PC-3 (cell line): ENCODE measurements around the gene EFCAB6. TPM values are rescaled to one million over a fixed set of nuclear protein-coding genes. Genes with fewer than 3 reads are reported as not detected.

ENCODE experiments used
- ATAC-seq: fragments of 200-7000 bp; cut with Tn5 transposase; 2 replicates; pipeline ENCODE4 v1.9.1; 2020; ENCODE audit warnings: mild to moderate bottlenecking, moderate library complexity
- BruUV-seq: library from RNA; stranded (reverse); fragments of 400-500 nt; replicated peaks from 2 replicates; lab custom pipeline; 2021; lab: Mats Ljungman, UMichigan
- CTCF ChIA-PET: fragments of 300-600 bp; sonication (Branson Sonifier 250); formaldehyde crosslinking; loops from one replicate; lab custom pipeline; 2022; ENCODE audit warnings: antibody characterized with exemption; lab: Charles Lee
- POLR2A ChIA-PET: fragments of 300-600 bp; sonication (Branson Sonifier 250); formaldehyde crosslinking; loops from one replicate; lab custom pipeline; 2022; ENCODE audit warnings: antibody characterized with exemption; ENCODE audit not compliant: unreplicated experiment; lab: Charles Lee
- DNase-seq: peaks from one replicate; pipeline ENCODE4 v3.0.0-alpha.2; 2015
- H2AFZ ChIP-seq: fragments of 300-600 bp; sonication (generic); 2 replicates; pipeline ENCODE4 v1.6.0; 2016; ENCODE audit warnings: antibody characterized with exemption, low read length
- H3F3A ChIP-seq: fragments of 300-600 bp; sonication (generic); one replicate; pipeline ENCODE4 v1.6.0; 2017; ENCODE audit warnings: antibody characterized with exemption, low read length, control low read depth, mild to moderate bottlenecking; ENCODE audit not compliant: unreplicated experiment
- H3K27ac ChIP-seq: fragments of 300-600 bp; sonication (generic); 2 replicates; pipeline ENCODE4 v1.5.1; 2016; ENCODE audit warnings: mild to moderate bottlenecking, low read length
- H3K27me3 ChIP-seq: fragments of 300-600 bp; sonication (generic); 2 replicates; pipeline ENCODE4 v1.6.1; 2016; ENCODE audit warnings: low read length, mixed read lengths
- H3K36me3 ChIP-seq: fragments of 300-600 bp; sonication (generic); 2 replicates; pipeline ENCODE4 v1.6.1; 2016; ENCODE audit warnings: low read depth, mixed run types, low read length, mixed read lengths
- H3K4me1 ChIP-seq: fragments of 300-600 bp; sonication (generic); 2 replicates; pipeline ENCODE4 v1.5.1; 2016; ENCODE audit warnings: low read length; ENCODE audit not compliant: insufficient read depth
- H3K4me2 ChIP-seq: fragments of 300-600 bp; sonication (generic); 2 replicates; pipeline ENCODE4 v1.6.0; 2016; ENCODE audit warnings: low read length
- H3K4me3 ChIP-seq: fragments of 300-600 bp; sonication (generic); 2 replicates; pipeline ENCODE4 v1.5.1; 2016; ENCODE audit warnings: mild to moderate bottlenecking, low read length, mixed read lengths
- H3K79me2 ChIP-seq: fragments of 300-600 bp; sonication (generic); 2 replicates; pipeline ENCODE4 v1.6.1; 2017; ENCODE audit warnings: low read length, mixed read lengths
- H3K9ac ChIP-seq: fragments of 300-600 bp; sonication (generic); 2 replicates; pipeline ENCODE4 v1.6.0; 2016; ENCODE audit warnings: mild to moderate bottlenecking, low read length
- H3K9me2 ChIP-seq: fragments of 300-600 bp; sonication (generic); replicated peaks from 2 replicates; pipeline ENCODE4 v1.6.1; 2016; ENCODE audit warnings: mixed run types, low read length, mixed read lengths
- H3K9me3 ChIP-seq: fragments of 300-600 bp; sonication (generic); 2 replicates; pipeline ENCODE4 v1.6.1; 2016; ENCODE audit warnings: low read length, mixed read lengths
- H4K20me1 ChIP-seq: fragments of 300-600 bp; sonication (generic); 2 replicates; pipeline ENCODE4 v1.6.1; 2016; ENCODE audit warnings: low read length, mixed read lengths
- EZH2 ChIP-seq: fragments of 300-600 bp; sonication (generic); IDR thresholded peaks from one replicate; pipeline ENCODE4 v1.6.1; 2017; ENCODE audit warnings: antibody characterized with exemption, mild to moderate bottlenecking, low read length; ENCODE audit not compliant: unreplicated experiment
- EZH2phosphoT487 ChIP-seq: fragments of 300-600 bp; sonication (generic); IDR thresholded peaks from 2 replicates; pipeline ENCODE4 v1.6.1; 2018; ENCODE audit warnings: mild to moderate bottlenecking, antibody characterized with exemption, low read length, borderline replicate concordance
- intact Hi-C: fragments of 100-400 bp; cut with micrococcal nuclease; formaldehyde crosslinking; loops from 2 replicates; pipeline ENCODE4 v1.9.0; 2023
- total RNA-seq: library from RNA; depleted of rRNA; stranded (reverse); fragments of >200 nt; gene quantifications from 2 replicates; pipeline ENCODE4 v1.2.3, GENCODE V29; 2014
- TF ChIP-seq, protein P1 (sequence below): fragments of 300-600 bp; sonication (generic); conservative IDR thresholded peaks from 2 replicates; pipeline ENCODE4 v1.5.1; 2017; ENCODE audit warnings: antibody characterized with exemption, low read depth, mild to moderate bottlenecking, low read length

Gene EFCAB6
- total RNA-seq, 1 experiment from 2014 or later = 0.07 TPM

DNA sequence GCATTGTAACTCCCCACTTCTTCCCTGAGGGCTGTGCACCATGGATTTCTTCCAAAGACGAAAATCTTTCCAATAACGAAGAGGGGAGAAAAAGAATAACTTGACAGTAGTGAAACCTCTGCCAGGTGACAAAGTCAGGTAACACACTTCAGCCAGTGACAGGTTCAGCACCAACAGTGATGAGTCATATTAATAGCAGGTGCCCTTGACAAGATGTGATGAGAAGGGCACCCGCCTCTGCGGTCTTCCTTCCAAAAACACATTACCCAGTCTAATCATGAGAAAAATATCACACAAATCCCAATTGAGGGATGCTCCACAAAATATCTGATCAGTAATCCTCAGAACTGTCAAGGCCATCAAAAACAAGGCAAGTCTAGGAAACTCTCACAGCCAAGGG lies 157.8 kb downstream of the EFCAB6 start:
- Histone ChIP-seq H3K9ac (no peak overlapping the region), H3K27me3 (0 out of 2 replicates have a peak, but pooled peaks cover 3% of the 10 kb centered on the region), H3K4me2 (no peak overlapping the region), H3K79me2 (no peaks in the 10 kb centered on the region), H3K36me3 (no peaks in the 10 kb centered on the region), H3K9me3 (no peaks in the 10 kb centered on the region), H3K4me3 (no peak overlapping the region), H3K27ac (no peak overlapping the region), H2AFZ (no peak overlapping the region), H3F3A (no peaks in the 10 kb centered on the region), H3K9me2 (no peaks in the 10 kb centered on the region), H4K20me1 (no peaks in the 10 kb centered on the region), H3K4me1 (no peaks in the 10 kb centered on the region)
- BruUV-seq = no TSS peak
- TF ChIP-seq EZH2phosphoT487 = no peak
- TF ChIP-seq, protein P1, sequence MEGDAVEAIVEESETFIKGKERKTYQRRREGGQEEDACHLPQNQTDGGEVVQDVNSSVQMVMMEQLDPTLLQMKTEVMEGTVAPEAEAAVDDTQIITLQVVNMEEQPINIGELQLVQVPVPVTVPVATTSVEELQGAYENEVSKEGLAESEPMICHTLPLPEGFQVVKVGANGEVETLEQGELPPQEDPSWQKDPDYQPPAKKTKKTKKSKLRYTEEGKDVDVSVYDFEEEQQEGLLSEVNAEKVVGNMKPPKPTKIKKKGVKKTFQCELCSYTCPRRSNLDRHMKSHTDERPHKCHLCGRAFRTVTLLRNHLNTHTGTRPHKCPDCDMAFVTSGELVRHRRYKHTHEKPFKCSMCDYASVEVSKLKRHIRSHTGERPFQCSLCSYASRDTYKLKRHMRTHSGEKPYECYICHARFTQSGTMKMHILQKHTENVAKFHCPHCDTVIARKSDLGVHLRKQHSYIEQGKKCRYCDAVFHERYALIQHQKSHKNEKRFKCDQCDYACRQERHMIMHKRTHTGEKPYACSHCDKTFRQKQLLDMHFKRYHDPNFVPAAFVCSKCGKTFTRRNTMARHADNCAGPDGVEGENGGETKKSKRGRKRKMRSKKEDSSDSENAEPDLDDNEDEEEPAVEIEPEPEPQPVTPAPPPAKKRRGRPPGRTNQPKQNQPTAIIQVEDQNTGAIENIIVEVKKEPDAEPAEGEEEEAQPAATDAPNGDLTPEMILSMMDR = no peak
- TF ChIP-seq EZH2 = no peak
- DNase-seq = no peak
- ChIA-PET CTCF (no interaction called here), POLR2A (no interaction called here)
- no peak for ATAC-seq
- intact Hi-C loops = no loop called here

DNA sequence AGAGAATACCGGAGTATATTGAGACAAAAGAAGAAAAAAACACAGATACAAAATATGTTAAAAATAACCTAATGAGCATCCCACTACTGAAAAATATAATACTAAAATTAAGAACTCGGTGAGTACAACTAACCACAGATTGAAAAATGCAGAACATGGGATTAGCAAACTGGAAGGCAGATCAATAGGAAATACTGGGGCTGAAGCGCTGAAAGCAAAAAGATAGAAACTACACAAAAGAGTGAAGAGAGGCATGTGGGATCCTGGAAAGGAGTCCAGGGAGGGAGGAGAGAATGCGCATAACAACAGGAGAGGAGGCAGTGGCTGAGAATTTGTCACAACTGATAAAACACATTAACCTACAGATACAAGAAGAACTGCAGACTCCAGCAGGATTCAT lies 159.3 kb downstream of the EFCAB6 start:
- Histone ChIP-seq H3K4me1 (no peaks in the 10 kb centered on the region), H3F3A (no peaks in the 10 kb centered on the region), H3K79me2 (no peaks in the 10 kb centered on the region), H3K9me3 (no peaks in the 10 kb centered on the region), H3K4me3 (no peak overlapping the region), H3K27me3 (no peaks in the 10 kb centered on the region), H4K20me1 (no peaks in the 10 kb centered on the region), H3K9me2 (no peaks in the 10 kb centered on the region), H3K36me3 (no peaks in the 10 kb centered on the region), H3K27ac (no peak overlapping the region), H3K4me2 (no peak overlapping the region), H3K9ac (no peak overlapping the region), H2AFZ (no peak overlapping the region)
- TF ChIP-seq EZH2 (no peak), EZH2phosphoT487 (no peak)
- TF ChIP-seq, protein P1 = no peak
- BruUV-seq = no TSS peak
- ChIA-PET POLR2A (no interaction called here), CTCF (no interaction called here)
- intact Hi-C loops = no loop called here
- ATAC-seq (no peak), DNase-seq (no peak)

DNA sequence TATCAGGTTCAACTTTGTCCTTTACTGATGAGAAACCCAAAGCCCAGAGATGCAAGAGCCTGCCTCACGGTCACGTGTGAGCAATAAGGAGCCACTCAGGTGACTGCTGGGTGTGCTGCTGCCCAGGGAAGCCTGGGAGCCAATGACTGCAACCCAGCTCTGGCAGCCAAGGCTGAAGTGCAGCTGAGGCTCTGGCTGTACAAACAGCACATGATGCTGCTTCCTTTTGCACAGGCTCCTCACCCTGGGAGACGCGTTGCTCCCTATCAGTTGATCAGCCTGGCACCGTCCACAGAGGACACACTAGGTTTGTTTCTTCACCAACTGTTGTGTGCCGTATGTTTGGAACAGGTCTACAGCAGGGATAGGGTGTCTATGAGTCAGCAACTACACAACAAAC lies 168.7 kb downstream of the EFCAB6 start:
- no peaks in the 10 kb centered on the region for H3K9me3 ChIP-seq
- no TSS peak for BruUV-seq
- H3F3A ChIP-seq = no peaks in the 10 kb centered on the region
- H3K27ac ChIP-seq = no peak overlapping the region
- no peaks in the 10 kb centered on the region for H3K79me2 ChIP-seq
- no peak overlapping the region for H3K4me3 ChIP-seq
- intact Hi-C loops = no loop called here
- no peak overlapping the region for H2AFZ ChIP-seq
- H3K36me3 ChIP-seq = no peaks in the 10 kb centered on the region
- H3K4me2 ChIP-seq = no peak overlapping the region
- no peak overlapping the region for H3K9ac ChIP-seq
- DNase-seq (no peak), ATAC-seq (no peak)
- H3K9me2 ChIP-seq = no peaks in the 10 kb centered on the region
- TF ChIP-seq EZH2phosphoT487 = no peak
- TF ChIP-seq, protein P1 = no peak
- TF ChIP-seq EZH2 = no peak
- ChIA-PET POLR2A (no interaction called here), CTCF (no interaction called here)
- no peaks in the 10 kb centered on the region for H3K4me1 ChIP-seq
- no peaks in the 10 kb centered on the region for H3K27me3 ChIP-seq
- no peaks in the 10 kb centered on the region for H4K20me1 ChIP-seq
